K562 (cell line): ENCODE measurements around the gene ING1.

ENCODE experiments used
- EZH2 ChIP-seq: IDR thresholded peaks from 2 replicates; pipeline ENCODE4 v1.6.1; 2012; ENCODE audit warnings: low read depth, mild to moderate bottlenecking, inconsistent platforms, low read length, borderline replicate concordance
- MTF1 ChIP-seq: fragments of 250-450 bp; sonication (Bioruptor Pico); IDR thresholded peaks from 2 replicates; pipeline ENCODE4 v1.9.0; 2021; ENCODE audit warnings: moderate library complexity, mild to moderate bottlenecking, inconsistent platforms, borderline replicate concordance
- NCOA2 ChIP-seq, 2 experiments: fragments of 450-650 bp; IDR thresholded peaks; 2 replicates each; pipeline ENCODE4 v1.6.1; 2018; ENCODE audit warnings: mild to moderate bottlenecking in 2 of 2, moderate library complexity in 1 of 2; ENCODE audit not compliant: partially characterized antibody in 2 of 2
- POLR2A ChIP-seq: fragments of 450-650 bp; conservative IDR thresholded peaks from 2 replicates; pipeline ENCODE4 v1.6.1; 2016
- STAT5A ChIP-seq: IDR thresholded peaks from 2 replicates; pipeline ENCODE4 v1.6.1; 2012; ENCODE audit warnings: low read length, inconsistent platforms, borderline replicate concordance
- ZBTB1 ChIP-seq: sonication (generic); formaldehyde crosslinking; IDR thresholded peaks from 2 replicates; pipeline ENCODE4 v1.8.1; 2023; ENCODE audit warnings: missing genetic modification reagents, low read depth, mild to moderate bottlenecking, borderline replicate concordance
- ZNF121 ChIP-seq: sonication (generic); formaldehyde crosslinking; conservative IDR thresholded peaks from 2 replicates; pipeline ENCODE4 v1.8.0; 2022; ENCODE audit warnings: missing genetic modification reagents
- TF ChIP-seq, protein P1 (sequence below): sonication (generic); formaldehyde crosslinking; IDR thresholded peaks from 2 replicates; pipeline ENCODE4 v1.8.0; 2022; ENCODE audit warnings: missing genetic modification reagents, mild to moderate bottlenecking, borderline replicate concordance
- TF ChIP-seq, protein P2 (sequence below): sonication (generic); formaldehyde crosslinking; IDR thresholded peaks from 2 replicates; pipeline ENCODE4 v1.8.0; 2023; ENCODE audit warnings: missing genetic modification reagents, mild to moderate bottlenecking, borderline replicate concordance
- TF ChIP-seq, protein P3 (sequence below): fragments of 450-650 bp; IDR thresholded peaks from 2 replicates; pipeline ENCODE4 v1.6.1; 2014; ENCODE audit warnings: low read depth, mild to moderate bottlenecking, moderate library complexity, borderline replicate concordance
- TF ChIP-seq, protein P4 (sequence below): sonication (generic); formaldehyde crosslinking; IDR thresholded peaks from 2 replicates; pipeline ENCODE4 v1.8.0; 2022; ENCODE audit warnings: mild to moderate bottlenecking, missing genetic modification reagents
- TF ChIP-seq, protein P5 (sequence below): fragments of 450-650 bp; formaldehyde crosslinking; IDR thresholded peaks from 2 replicates; pipeline ENCODE4 v1.4.0; 2020; ENCODE audit warnings: mild to moderate bottlenecking, moderate library complexity

DNA sequence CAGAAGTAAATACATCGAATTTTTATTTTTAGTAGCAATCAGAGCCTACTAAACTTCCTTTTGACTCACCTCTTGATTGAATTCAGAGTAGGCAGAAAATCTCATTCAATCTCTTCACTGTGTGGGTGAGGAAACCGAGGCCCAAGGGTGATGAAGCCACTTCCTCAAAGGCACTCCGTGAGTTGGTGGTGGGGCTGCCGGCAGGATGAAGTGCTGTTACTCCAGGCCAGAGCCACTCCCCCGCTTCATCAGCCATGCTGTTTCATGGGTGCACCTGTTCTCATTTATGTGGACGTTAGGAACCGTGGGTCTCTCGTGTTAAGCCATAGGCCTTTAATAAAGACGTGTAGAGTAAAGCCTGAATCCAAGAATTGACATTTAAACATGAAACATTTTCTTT, 13.2 kb downstream of the ING1 start:
- TF ChIP-seq, protein P1, sequence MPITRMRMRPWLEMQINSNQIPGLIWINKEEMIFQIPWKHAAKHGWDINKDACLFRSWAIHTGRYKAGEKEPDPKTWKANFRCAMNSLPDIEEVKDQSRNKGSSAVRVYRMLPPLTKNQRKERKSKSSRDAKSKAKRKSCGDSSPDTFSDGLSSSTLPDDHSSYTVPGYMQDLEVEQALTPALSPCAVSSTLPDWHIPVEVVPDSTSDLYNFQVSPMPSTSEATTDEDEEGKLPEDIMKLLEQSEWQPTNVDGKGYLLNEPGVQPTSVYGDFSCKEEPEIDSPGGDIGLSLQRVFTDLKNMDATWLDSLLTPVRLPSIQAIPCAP (CRISPR knock-in tag), result no peak
- TF ChIP-seq MTF1 (CRISPR knock-in tag) (no peak), ZBTB1 (CRISPR knock-in tag) (no peak), ZNF121 (CRISPR knock-in tag) (no peak), STAT5A (no peak), NCOA2 (IDR thresholded peaks at IDR 0.05; ENCODE audit: partially characterized antibody in 2 of 2) (no peak), EZH2 (no peak), POLR2A (no peak)
- TF ChIP-seq, protein P2, sequence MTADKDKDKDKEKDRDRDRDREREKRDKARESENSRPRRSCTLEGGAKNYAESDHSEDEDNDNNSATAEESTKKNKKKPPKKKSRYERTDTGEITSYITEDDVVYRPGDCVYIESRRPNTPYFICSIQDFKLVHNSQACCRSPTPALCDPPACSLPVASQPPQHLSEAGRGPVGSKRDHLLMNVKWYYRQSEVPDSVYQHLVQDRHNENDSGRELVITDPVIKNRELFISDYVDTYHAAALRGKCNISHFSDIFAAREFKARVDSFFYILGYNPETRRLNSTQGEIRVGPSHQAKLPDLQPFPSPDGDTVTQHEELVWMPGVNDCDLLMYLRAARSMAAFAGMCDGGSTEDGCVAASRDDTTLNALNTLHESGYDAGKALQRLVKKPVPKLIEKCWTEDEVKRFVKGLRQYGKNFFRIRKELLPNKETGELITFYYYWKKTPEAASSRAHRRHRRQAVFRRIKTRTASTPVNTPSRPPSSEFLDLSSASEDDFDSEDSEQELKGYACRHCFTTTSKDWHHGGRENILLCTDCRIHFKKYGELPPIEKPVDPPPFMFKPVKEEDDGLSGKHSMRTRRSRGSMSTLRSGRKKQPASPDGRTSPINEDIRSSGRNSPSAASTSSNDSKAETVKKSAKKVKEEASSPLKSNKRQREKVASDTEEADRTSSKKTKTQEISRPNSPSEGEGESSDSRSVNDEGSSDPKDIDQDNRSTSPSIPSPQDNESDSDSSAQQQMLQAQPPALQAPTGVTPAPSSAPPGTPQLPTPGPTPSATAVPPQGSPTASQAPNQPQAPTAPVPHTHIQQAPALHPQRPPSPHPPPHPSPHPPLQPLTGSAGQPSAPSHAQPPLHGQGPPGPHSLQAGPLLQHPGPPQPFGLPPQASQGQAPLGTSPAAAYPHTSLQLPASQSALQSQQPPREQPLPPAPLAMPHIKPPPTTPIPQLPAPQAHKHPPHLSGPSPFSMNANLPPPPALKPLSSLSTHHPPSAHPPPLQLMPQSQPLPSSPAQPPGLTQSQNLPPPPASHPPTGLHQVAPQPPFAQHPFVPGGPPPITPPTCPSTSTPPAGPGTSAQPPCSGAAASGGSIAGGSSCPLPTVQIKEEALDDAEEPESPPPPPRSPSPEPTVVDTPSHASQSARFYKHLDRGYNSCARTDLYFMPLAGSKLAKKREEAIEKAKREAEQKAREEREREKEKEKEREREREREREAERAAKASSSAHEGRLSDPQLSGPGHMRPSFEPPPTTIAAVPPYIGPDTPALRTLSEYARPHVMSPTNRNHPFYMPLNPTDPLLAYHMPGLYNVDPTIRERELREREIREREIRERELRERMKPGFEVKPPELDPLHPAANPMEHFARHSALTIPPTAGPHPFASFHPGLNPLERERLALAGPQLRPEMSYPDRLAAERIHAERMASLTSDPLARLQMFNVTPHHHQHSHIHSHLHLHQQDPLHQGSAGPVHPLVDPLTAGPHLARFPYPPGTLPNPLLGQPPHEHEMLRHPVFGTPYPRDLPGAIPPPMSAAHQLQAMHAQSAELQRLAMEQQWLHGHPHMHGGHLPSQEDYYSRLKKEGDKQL, result no peak
- TF ChIP-seq, protein P3, sequence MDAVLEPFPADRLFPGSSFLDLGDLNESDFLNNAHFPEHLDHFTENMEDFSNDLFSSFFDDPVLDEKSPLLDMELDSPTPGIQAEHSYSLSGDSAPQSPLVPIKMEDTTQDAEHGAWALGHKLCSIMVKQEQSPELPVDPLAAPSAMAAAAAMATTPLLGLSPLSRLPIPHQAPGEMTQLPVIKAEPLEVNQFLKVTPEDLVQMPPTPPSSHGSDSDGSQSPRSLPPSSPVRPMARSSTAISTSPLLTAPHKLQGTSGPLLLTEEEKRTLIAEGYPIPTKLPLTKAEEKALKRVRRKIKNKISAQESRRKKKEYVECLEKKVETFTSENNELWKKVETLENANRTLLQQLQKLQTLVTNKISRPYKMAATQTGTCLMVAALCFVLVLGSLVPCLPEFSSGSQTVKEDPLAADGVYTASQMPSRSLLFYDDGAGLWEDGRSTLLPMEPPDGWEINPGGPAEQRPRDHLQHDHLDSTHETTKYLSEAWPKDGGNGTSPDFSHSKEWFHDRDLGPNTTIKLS, result no peak
- TF ChIP-seq, protein P4, sequence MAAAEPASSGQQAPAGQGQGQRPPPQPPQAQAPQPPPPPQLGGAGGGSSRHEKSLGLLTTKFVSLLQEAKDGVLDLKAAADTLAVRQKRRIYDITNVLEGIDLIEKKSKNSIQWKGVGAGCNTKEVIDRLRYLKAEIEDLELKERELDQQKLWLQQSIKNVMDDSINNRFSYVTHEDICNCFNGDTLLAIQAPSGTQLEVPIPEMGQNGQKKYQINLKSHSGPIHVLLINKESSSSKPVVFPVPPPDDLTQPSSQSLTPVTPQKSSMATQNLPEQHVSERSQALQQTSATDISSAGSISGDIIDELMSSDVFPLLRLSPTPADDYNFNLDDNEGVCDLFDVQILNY, result no peak
- TF ChIP-seq, protein P5, sequence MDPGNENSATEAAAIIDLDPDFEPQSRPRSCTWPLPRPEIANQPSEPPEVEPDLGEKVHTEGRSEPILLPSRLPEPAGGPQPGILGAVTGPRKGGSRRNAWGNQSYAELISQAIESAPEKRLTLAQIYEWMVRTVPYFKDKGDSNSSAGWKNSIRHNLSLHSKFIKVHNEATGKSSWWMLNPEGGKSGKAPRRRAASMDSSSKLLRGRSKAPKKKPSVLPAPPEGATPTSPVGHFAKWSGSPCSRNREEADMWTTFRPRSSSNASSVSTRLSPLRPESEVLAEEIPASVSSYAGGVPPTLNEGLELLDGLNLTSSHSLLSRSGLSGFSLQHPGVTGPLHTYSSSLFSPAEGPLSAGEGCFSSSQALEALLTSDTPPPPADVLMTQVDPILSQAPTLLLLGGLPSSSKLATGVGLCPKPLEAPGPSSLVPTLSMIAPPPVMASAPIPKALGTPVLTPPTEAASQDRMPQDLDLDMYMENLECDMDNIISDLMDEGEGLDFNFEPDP, result no peak
